ENCODE results near the gene IPPK.

DNA sequence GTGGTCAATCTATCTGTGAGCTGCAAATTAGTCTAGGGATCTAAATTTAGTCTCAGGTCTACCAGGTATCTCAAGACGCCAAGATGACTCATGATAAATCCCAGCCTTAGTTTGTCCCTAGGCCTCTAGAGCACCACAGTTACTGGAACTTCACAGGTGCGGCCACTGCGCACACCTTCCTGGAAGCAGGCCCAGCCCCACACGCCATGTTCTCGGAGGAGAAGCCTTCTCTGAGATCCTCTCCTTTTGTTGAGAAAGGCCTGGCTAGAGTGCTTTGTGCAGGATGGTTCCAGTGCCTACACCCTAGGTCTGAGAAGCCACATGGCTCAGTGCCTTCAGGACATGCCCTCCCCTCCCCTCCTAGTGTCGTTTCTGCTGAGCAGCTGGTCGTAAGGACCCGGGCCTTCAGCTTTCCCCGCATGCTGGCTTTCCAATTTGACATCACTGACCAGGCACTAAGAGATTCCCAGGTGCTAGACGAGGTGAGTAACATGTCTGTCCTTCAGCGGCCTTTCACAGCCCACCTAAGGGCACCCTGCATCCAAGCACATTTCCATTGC lies 51.9 kb downstream of the IPPK start:
- TF ChIP-seq, protein P1, sequence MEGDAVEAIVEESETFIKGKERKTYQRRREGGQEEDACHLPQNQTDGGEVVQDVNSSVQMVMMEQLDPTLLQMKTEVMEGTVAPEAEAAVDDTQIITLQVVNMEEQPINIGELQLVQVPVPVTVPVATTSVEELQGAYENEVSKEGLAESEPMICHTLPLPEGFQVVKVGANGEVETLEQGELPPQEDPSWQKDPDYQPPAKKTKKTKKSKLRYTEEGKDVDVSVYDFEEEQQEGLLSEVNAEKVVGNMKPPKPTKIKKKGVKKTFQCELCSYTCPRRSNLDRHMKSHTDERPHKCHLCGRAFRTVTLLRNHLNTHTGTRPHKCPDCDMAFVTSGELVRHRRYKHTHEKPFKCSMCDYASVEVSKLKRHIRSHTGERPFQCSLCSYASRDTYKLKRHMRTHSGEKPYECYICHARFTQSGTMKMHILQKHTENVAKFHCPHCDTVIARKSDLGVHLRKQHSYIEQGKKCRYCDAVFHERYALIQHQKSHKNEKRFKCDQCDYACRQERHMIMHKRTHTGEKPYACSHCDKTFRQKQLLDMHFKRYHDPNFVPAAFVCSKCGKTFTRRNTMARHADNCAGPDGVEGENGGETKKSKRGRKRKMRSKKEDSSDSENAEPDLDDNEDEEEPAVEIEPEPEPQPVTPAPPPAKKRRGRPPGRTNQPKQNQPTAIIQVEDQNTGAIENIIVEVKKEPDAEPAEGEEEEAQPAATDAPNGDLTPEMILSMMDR (IDR thresholded peaks at IDR 0.05): no peak
- TF ChIP-seq POLR2AphosphoS5 (IDR thresholded peaks at IDR 0.05; ENCODE audit: low read depth, low read length): no peak
- TF ChIP-seq, protein P2, sequence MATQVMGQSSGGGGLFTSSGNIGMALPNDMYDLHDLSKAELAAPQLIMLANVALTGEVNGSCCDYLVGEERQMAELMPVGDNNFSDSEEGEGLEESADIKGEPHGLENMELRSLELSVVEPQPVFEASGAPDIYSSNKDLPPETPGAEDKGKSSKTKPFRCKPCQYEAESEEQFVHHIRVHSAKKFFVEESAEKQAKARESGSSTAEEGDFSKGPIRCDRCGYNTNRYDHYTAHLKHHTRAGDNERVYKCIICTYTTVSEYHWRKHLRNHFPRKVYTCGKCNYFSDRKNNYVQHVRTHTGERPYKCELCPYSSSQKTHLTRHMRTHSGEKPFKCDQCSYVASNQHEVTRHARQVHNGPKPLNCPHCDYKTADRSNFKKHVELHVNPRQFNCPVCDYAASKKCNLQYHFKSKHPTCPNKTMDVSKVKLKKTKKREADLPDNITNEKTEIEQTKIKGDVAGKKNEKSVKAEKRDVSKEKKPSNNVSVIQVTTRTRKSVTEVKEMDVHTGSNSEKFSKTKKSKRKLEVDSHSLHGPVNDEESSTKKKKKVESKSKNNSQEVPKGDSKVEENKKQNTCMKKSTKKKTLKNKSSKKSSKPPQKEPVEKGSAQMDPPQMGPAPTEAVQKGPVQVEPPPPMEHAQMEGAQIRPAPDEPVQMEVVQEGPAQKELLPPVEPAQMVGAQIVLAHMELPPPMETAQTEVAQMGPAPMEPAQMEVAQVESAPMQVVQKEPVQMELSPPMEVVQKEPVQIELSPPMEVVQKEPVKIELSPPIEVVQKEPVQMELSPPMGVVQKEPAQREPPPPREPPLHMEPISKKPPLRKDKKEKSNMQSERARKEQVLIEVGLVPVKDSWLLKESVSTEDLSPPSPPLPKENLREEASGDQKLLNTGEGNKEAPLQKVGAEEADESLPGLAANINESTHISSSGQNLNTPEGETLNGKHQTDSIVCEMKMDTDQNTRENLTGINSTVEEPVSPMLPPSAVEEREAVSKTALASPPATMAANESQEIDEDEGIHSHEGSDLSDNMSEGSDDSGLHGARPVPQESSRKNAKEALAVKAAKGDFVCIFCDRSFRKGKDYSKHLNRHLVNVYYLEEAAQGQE (IDR thresholded peaks at IDR 0.05; ENCODE audit: insufficient read depth in 1 of 2, low read depth in 2 of 2, low read length in 1 of 2): no peak
- no peak for TF ChIP-seq TCF7L2 (IDR thresholded peaks at IDR 0.05; ENCODE audit: low read depth, low read length)
